GM23338 (cell line): ENCODE measurements around the gene LRCH4. TPM values are rescaled to one million over a fixed set of nuclear protein-coding genes. Genes with fewer than 3 reads are reported as not detected.

Source experiments
- ATAC-seq: fragments of 200-7000 bp; cut with Tn5 transposase; 3 replicates; pipeline ENCODE4 v1.9.1; 2020
- DNase-seq: peaks from one replicate; pipeline ENCODE4 v3.0.0-alpha.2; 2015; ENCODE audit warnings: low spot score
- H2AFZ ChIP-seq: fragments of 200-600 bp; sonication (generic); 2 replicates; pipeline ENCODE4 v1.8.0; 2016; ENCODE audit warnings: antibody characterized with exemption, mild to moderate bottlenecking, moderate library complexity
- H3F3A ChIP-seq: fragments of 200-600 bp; sonication (generic); replicated peaks from 2 replicates; pipeline ENCODE4 v1.8.0; 2017; ENCODE audit warnings: antibody characterized with exemption, mixed run types, low read depth
- H3K27ac ChIP-seq: fragments of 200-600 bp; sonication (generic); 2 replicates; pipeline ENCODE4 v1.6.1; 2016; ENCODE audit warnings: low read depth
- H3K27me3 ChIP-seq: fragments of 200-600 bp; sonication (generic); 2 replicates; pipeline ENCODE4 v1.8.0; 2016; ENCODE audit warnings: mild to moderate bottlenecking, mixed run types, moderate library complexity; ENCODE audit not compliant: insufficient read depth
- H3K36me3 ChIP-seq: fragments of 200-600 bp; sonication (generic); 2 replicates; pipeline ENCODE4 v1.8.0; 2016; ENCODE audit warnings: mild to moderate bottlenecking; ENCODE audit not compliant: insufficient read depth
- H3K4me1 ChIP-seq: fragments of 200-600 bp; sonication (generic); 2 replicates; pipeline ENCODE4 v1.8.0; 2016; ENCODE audit warnings: mild to moderate bottlenecking, moderate library complexity; ENCODE audit not compliant: insufficient read depth
- H3K4me2 ChIP-seq: fragments of 200-600 bp; sonication (generic); 2 replicates; pipeline ENCODE4 v1.7.1; 2017; ENCODE audit warnings: mixed run types
- H3K4me3 ChIP-seq: fragments of 200-600 bp; sonication (generic); 2 replicates; pipeline ENCODE4 v1.6.1; 2016; ENCODE audit warnings: mixed run types
- H3K79me2 ChIP-seq: fragments of 200-600 bp; sonication (generic); replicated peaks from 2 replicates; pipeline ENCODE4 v1.8.0; 2017; ENCODE audit warnings: mild to moderate bottlenecking; ENCODE audit not compliant: insufficient read depth
- H3K9me2 ChIP-seq: fragments of 200-600 bp; sonication (generic); 2 replicates; pipeline ENCODE4 v1.8.0; 2017; ENCODE audit not compliant: insufficient read depth
- H4K20me1 ChIP-seq: fragments of 200-600 bp; sonication (generic); replicated peaks from 2 replicates; pipeline ENCODE4 v1.8.0; 2017; ENCODE audit warnings: mild to moderate bottlenecking; ENCODE audit not compliant: insufficient read depth
- H3K27ac Mint-ChIP-seq: 2 replicates; pipeline ENCODE4 v1.8.0; 2020; ENCODE audit warnings: inconsistent platforms, mild to moderate bottlenecking, moderate library complexity, mixed read lengths
- H3K27me3 Mint-ChIP-seq: 3 replicates; pipeline ENCODE4 v1.8.0; 2022; ENCODE audit warnings: low read depth, mild to moderate bottlenecking, moderate library complexity, mixed read lengths, inconsistent platforms; ENCODE audit not compliant: insufficient read depth, poor library complexity
- H3K36me3 Mint-ChIP-seq: 3 replicates; pipeline ENCODE4 v1.8.0; 2021; ENCODE audit warnings: low read depth, mild to moderate bottlenecking, inconsistent platforms, moderate library complexity, mixed read lengths
- H3K4me1 Mint-ChIP-seq: 3 replicates; pipeline ENCODE4 v1.8.0; 2020; ENCODE audit warnings: mild to moderate bottlenecking, inconsistent platforms, mixed read lengths
- H3K4me3 Mint-ChIP-seq: 3 replicates; pipeline ENCODE4 v1.8.0; 2021; ENCODE audit warnings: moderate library complexity, mild to moderate bottlenecking, inconsistent platforms, mixed read lengths
- H3K9me3 Mint-ChIP-seq: 3 replicates; pipeline ENCODE4 v1.8.0; 2020; ENCODE audit warnings: moderate library complexity, mild to moderate bottlenecking, inconsistent platforms, mixed read lengths
- CREB1 ChIP-seq: fragments of 250-450 bp; sonication (Bioruptor Pico); IDR thresholded peaks from 2 replicates; pipeline ENCODE4 v1.5.0; 2020; ENCODE audit warnings: low read depth, mild to moderate bottlenecking, moderate library complexity
- EZH2 ChIP-seq: fragments of 200-600 bp; sonication (generic); IDR thresholded peaks from one replicate; pipeline ENCODE4 v1.8.0; 2017; ENCODE audit warnings: antibody characterized with exemption, mild to moderate bottlenecking, low read depth; ENCODE audit not compliant: unreplicated experiment
- EZH2phosphoT487 ChIP-seq: fragments of 200-600 bp; sonication (generic); IDR thresholded peaks from one replicate; pipeline ENCODE4 v1.8.1; 2018; ENCODE audit warnings: antibody characterized with exemption; ENCODE audit not compliant: unreplicated experiment
- JUNB ChIP-seq: IDR thresholded peaks from one replicate; pipeline ENCODE4 v1.6.1; 2016; ENCODE audit warnings: antibody characterized with exemption; ENCODE audit not compliant: unreplicated experiment
- STAT1 ChIP-seq: IDR thresholded peaks from one replicate; pipeline ENCODE4 v1.6.1; 2016; ENCODE audit warnings: antibody characterized with exemption; ENCODE audit not compliant: unreplicated experiment
- ZNF114 ChIP-seq: fragments of 250-450 bp; sonication (Bioruptor Pico); IDR thresholded peaks from 2 replicates; pipeline ENCODE4 v1.5.0; 2020; ENCODE audit warnings: mild to moderate bottlenecking, moderate library complexity
- ZNF331 ChIP-seq: fragments of 250-450 bp; sonication (Bioruptor Pico); IDR thresholded peaks from 2 replicates; pipeline ENCODE4 v1.5.0; 2020; ENCODE audit warnings: low read depth, mild to moderate bottlenecking, moderate library complexity
- polyA plus RNA-seq: library from polyadenylated mRNA; unstranded; fragments of >200 nt; fragmentation: Nextera tagmentation; extraction: Ambion mirVana; gene quantifications from 2 replicates; pipeline ENCODE4 v1.2.1, GENCODE V29; 2016
- total RNA-seq: library from RNA; depleted of rRNA; stranded (reverse); fragments of >200 nt; shearing (Covaris generic); gene quantifications from 2 replicates; pipeline ENCODE4 v1.2.3, GENCODE V29; 2014
- TF ChIP-seq, protein P1 (sequence below): fragments of 250-450 bp; sonication (Bioruptor Pico); IDR thresholded peaks from 2 replicates; pipeline ENCODE4 v1.5.0; 2020; ENCODE audit warnings: mild to moderate bottlenecking, moderate library complexity
- TF ChIP-seq, protein P2 (sequence below): IDR thresholded peaks from one replicate; pipeline ENCODE4 v1.6.1; 2018; ENCODE audit warnings: antibody characterized with exemption; ENCODE audit not compliant: unreplicated experiment
- TF ChIP-seq, protein P3 (sequence below): IDR thresholded peaks from 2 replicates; pipeline ENCODE4 v1.6.1; 2016; ENCODE audit warnings: antibody characterized with exemption

LRCH4 gene
- total and polyA plus RNA-seq, 2 experiments from 2014 or later: 21.4 to 51.0 TPM

DNA sequence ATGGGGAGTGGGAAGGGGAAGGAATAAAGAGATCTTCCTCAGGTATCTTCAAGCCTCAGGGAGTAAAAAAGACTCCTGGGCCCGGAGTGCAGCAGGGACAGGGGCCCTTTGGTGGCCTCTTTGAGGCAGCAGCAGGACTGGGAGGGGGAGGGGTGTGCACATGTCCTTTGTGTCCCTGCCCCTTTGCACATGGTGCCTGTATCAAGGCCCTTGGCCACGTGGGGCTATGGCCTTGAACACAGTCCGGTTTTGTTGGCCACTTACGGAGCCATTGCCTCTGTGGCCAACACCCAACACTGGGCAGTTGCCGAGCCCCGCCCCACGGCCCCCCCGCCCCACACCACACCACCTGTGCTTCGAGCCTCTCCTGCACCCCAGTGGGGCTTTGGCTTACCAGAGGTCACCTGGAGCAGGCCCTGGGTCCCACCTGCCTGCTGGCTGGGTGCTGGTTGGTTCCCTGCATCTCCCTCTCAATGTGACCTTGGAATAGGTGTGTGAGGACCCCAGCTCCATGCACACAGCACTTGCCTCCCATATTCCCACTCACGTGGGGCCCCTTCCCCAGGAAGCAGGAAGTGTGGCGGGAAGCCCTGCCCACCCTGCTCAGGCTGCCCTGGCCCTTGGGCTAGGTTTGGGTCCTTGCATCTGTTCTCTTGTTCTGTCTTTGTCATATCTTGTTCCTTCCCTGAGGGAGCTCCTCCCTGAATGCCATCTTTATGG lies 17.6 kb downstream of the LRCH4 start (continued):
- TF ChIP-seq, protein P1, sequence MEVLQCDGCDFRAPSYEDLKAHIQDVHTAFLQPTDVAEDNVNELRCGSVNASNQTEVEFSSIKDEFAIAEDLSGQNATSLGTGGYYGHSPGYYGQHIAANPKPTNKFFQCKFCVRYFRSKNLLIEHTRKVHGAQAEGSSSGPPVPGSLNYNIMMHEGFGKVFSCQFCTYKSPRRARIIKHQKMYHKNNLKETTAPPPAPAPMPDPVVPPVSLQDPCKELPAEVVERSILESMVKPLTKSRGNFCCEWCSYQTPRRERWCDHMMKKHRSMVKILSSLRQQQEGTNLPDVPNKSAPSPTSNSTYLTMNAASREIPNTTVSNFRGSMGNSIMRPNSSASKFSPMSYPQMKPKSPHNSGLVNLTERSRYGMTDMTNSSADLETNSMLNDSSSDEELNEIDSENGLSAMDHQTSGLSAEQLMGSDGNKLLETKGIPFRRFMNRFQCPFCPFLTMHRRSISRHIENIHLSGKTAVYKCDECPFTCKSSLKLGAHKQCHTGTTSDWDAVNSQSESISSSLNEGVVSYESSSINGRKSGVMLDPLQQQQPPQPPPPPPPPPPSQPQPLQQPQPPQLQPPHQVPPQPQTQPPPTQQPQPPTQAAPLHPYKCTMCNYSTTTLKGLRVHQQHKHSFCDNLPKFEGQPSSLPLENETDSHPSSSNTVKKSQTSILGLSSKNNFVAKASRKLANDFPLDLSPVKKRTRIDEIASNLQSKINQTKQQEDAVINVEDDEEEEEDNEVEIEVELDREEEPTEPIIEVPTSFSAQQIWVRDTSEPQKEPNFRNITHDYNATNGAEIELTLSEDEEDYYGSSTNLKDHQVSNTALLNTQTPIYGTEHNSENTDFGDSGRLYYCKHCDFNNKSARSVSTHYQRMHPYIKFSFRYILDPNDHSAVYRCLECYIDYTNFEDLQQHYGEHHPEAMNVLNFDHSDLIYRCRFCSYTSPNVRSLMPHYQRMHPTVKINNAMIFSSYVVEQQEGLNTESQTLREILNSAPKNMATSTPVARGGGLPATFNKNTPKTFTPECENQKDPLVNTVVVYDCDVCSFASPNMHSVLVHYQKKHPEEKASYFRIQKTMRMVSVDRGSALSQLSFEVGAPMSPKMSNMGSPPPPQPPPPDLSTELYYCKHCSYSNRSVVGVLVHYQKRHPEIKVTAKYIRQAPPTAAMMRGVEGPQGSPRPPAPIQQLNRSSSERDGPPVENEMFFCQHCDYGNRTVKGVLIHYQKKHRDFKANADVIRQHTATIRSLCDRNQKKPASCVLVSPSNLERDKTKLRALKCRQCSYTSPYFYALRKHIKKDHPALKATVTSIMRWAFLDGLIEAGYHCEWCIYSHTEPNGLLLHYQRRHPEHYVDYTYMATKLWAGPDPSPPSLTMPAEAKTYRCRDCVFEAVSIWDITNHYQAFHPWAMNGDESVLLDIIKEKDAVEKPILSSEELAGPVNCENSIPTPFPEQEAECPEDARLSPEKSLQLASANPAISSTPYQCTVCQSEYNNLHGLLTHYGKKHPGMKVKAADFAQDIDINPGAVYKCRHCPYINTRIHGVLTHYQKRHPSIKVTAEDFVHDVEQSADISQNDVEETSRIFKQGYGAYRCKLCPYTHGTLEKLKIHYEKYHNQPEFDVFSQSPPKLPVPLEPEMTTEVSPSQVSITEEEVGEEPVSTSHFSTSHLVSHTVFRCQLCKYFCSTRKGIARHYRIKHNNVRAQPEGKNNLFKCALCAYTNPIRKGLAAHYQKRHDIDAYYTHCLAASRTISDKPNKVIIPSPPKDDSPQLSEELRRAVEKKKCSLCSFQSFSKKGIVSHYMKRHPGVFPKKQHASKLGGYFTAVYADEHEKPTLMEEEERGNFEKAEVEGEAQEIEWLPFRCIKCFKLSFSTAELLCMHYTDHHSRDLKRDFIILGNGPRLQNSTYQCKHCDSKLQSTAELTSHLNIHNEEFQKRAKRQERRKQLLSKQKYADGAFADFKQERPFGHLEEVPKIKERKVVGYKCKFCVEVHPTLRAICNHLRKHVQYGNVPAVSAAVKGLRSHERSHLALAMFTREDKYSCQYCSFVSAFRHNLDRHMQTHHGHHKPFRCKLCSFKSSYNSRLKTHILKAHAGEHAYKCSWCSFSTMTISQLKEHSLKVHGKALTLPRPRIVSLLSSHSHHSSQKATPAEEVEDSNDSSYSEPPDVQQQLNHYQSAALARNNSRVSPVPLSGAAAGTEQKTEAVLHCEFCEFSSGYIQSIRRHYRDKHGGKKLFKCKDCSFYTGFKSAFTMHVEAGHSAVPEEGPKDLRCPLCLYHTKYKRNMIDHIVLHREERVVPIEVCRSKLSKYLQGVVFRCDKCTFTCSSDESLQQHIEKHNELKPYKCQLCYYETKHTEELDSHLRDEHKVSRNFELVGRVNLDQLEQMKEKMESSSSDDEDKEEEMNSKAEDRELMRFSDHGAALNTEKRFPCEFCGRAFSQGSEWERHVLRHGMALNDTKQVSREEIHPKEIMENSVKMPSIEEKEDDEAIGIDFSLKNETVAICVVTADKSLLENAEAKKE (CRISPR knock-in tag): no peak

DNA sequence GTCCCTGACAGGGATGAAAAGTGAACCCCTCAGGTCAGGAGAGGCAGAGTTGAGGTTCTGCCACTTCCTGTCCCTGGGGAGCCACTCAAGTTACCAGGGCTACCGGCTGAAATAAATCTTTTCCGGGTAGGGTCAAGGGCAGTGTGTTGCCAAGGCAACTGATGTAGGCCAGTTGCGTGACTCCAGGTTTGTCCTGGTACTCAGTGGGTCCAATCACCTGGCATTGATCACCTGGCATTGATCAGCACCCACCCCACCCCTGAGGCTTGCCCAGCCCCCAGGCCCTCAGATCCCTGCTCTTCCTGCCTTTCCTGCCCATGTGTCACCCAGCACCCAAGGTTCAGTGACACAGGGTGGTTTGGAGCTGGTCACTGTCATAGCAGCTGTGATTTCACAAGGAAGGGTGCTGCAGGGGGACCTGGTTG lies 18.2 kb downstream of the LRCH4 start:
- H3K4me2 ChIP-seq: no peak overlapping the region
- TF ChIP-seq ZNF331 (CRISPR knock-in tag) (no peak), ZNF114 (no peak), STAT1 (no peak), EZH2phosphoT487 (no peak), CREB1 (CRISPR knock-in tag) (no peak), EZH2 (no peak), JUNB (no peak)
- TF ChIP-seq, protein P2, sequence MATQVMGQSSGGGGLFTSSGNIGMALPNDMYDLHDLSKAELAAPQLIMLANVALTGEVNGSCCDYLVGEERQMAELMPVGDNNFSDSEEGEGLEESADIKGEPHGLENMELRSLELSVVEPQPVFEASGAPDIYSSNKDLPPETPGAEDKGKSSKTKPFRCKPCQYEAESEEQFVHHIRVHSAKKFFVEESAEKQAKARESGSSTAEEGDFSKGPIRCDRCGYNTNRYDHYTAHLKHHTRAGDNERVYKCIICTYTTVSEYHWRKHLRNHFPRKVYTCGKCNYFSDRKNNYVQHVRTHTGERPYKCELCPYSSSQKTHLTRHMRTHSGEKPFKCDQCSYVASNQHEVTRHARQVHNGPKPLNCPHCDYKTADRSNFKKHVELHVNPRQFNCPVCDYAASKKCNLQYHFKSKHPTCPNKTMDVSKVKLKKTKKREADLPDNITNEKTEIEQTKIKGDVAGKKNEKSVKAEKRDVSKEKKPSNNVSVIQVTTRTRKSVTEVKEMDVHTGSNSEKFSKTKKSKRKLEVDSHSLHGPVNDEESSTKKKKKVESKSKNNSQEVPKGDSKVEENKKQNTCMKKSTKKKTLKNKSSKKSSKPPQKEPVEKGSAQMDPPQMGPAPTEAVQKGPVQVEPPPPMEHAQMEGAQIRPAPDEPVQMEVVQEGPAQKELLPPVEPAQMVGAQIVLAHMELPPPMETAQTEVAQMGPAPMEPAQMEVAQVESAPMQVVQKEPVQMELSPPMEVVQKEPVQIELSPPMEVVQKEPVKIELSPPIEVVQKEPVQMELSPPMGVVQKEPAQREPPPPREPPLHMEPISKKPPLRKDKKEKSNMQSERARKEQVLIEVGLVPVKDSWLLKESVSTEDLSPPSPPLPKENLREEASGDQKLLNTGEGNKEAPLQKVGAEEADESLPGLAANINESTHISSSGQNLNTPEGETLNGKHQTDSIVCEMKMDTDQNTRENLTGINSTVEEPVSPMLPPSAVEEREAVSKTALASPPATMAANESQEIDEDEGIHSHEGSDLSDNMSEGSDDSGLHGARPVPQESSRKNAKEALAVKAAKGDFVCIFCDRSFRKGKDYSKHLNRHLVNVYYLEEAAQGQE: no peak
- TF ChIP-seq, protein P3, sequence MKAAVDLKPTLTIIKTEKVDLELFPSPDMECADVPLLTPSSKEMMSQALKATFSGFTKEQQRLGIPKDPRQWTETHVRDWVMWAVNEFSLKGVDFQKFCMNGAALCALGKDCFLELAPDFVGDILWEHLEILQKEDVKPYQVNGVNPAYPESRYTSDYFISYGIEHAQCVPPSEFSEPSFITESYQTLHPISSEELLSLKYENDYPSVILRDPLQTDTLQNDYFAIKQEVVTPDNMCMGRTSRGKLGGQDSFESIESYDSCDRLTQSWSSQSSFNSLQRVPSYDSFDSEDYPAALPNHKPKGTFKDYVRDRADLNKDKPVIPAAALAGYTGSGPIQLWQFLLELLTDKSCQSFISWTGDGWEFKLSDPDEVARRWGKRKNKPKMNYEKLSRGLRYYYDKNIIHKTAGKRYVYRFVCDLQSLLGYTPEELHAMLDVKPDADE: no peak
- ATAC-seq: no peak
- H3F3A ChIP-seq: peaks cover 14% of the 10 kb centered on the region; the same call in 1 of the 2 replicates
- H3K9me2 ChIP-seq: no peaks in the 10 kb centered on the region
- Mint-ChIP-seq H3K27ac (no peak overlapping the region), H3K4me3 (no peak overlapping the region), H3K9me3 (no peaks in the 10 kb centered on the region), H3K4me1 (peaks cover 47% of the 10 kb centered on the region), H3K27me3 (peaks cover 42% of the 10 kb centered on the region), H3K36me3 (peaks cover 4% of the 10 kb centered on the region)
- no peak overlapping the region for H3K4me3 ChIP-seq
- DNase-seq: peak; percentile 46
- H3K27me3 ChIP-seq: peaks cover 13% of the 10 kb centered on the region; the same call in 1 of the 2 replicates
- H3K36me3 ChIP-seq: no peaks in the 10 kb centered on the region
- no peaks in the 10 kb centered on the region for H4K20me1 ChIP-seq
- no peaks in the 10 kb centered on the region for H3K79me2 ChIP-seq
- H2AFZ ChIP-seq: no peak overlapping the region
- H3K27ac ChIP-seq: no peak overlapping the region
- H3K4me1 ChIP-seq: peaks cover 36% of the 10 kb centered on the region
